Right cardiac atrium (tissue), 5 donors: ENCODE data around the gene SIVA1. TPM values are rescaled to one million over a fixed set of nuclear protein-coding genes. Genes with fewer than 3 reads are reported as not detected.

Experiments used
- ATAC-seq, 2 donors: fragments of 200-7000 bp; cut with Tn5 transposase; one replicate each; pipeline versions ENCODE4 v1.8.0 to v1.9.1; 2020; ENCODE audit warnings: moderate library complexity in 2 of 2, mild to moderate bottlenecking in 1 of 2
- DNase-seq, 3 donors: peaks; one replicate each; pipeline ENCODE4 v3.0.0-alpha.2; 2020
- H3K27ac ChIP-seq: one replicate; pipeline ENCODE4 v1.5.1; 2013; ENCODE audit warnings: mild to moderate bottlenecking, low read length, control low read depth, moderate library complexity
- H3K27me3 ChIP-seq: one replicate; pipeline ENCODE4 v1.6.1; 2013; ENCODE audit not compliant: control insufficient read depth, insufficient read depth
- H3K4me1 ChIP-seq: one replicate; pipeline ENCODE4 v1.6.1; 2013; ENCODE audit warnings: low read length; ENCODE audit not compliant: control insufficient read depth, insufficient read depth
- H3K4me3 ChIP-seq: one replicate; pipeline ENCODE4 v1.5.1; 2013; ENCODE audit warnings: low read length, control low read depth
- H3K9me3 ChIP-seq: one replicate; pipeline ENCODE4 v1.6.1; 2013; ENCODE audit warnings: low read length; ENCODE audit not compliant: control insufficient read depth
- WGBS: extraction: QIAGEN DNeasy Blood & Tissue Kit; methylation state at CpG from one replicate; pipeline ENCODE4 v1.1.7; 2013; 5-methylcytosine and 5-hydroxymethylcytosine counted together
- intact Hi-C, 4 donors: fragments of 100-400 bp; cut with DNase I; formaldehyde crosslinking; loops; one replicate each; pipeline versions ENCODE4 v1.11.0 to v1.14.0; 2022 to 2023
- polyA plus RNA-seq: library from polyadenylated mRNA; stranded (reverse); fragments of 200-250 nt; gene quantifications from one replicate; pipeline ENCODE4 v1.2.3, GENCODE V29; 2013
- total RNA-seq, 4 donors: library from RNA; stranded (reverse); fragmentation: NEBNext Ultra II Directional; extraction: Animal tissue kit (Norgen Biotek cat#: 25700); gene quantifications; one replicate each; pipeline ENCODE4 v1.2.1, GENCODE V29; 2021
- donor health status: healthy with polysubstance abuse.
- donor health status: DM: no; HTN: yes; CAD: no.
- donor health status: DM: no; HTN: no; CAD: no.
- donor health status: DM: no; HTN: yes; CAD: no; lungs with severe emphysema.
- donor health status: DM: yes; HTN: yes; CAD: no.

The SIVA1 gene
- total and polyA plus RNA-seq, 5 donors = 74.6 to 201 (median 85.1) TPM

DNA sequence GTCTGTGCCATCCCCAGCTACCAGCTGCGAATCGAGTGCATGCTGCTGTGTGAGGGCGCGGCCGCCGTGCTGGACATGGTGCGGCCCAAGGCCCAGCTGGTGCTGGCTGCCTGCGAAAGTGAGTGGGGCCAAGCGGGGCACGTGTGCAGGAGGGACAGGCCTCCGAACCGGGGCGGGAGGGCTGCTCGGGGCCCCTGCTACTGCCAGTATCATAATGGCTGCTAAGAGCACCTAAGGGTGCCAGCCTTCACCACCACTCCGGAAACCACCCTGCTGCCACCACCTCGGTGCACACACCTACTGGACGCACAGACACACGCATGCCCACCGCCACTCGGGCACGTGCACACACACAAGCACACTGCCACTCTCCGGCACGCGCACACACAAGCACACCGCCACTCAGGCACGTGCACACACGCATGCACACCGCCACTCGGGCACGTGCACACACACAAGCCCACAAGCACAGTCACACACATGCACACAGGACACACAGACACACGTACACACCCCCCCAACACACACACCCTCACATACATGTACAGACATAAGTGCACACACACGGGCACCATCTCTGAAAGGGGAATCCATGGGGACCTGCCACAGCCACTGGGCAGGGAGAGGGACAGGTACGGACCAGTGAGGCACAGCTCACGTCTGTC is 42.7 kb upstream of the SIVA1 start:
- Histone ChIP-seq H3K27me3 (no peaks in the 10 kb centered on the region), H3K4me3 (no peak overlapping the region), H3K27ac (no peak overlapping the region), H3K9me3 (no peaks in the 10 kb centered on the region), H3K4me1 (no peaks in the 10 kb centered on the region)
- intact Hi-C loops = no loop called here
- DNase-seq (no peak), ATAC-seq (no peak)
- 88% methylated on average over 34 of the region's 34 CpGs for WGBS

DNA sequence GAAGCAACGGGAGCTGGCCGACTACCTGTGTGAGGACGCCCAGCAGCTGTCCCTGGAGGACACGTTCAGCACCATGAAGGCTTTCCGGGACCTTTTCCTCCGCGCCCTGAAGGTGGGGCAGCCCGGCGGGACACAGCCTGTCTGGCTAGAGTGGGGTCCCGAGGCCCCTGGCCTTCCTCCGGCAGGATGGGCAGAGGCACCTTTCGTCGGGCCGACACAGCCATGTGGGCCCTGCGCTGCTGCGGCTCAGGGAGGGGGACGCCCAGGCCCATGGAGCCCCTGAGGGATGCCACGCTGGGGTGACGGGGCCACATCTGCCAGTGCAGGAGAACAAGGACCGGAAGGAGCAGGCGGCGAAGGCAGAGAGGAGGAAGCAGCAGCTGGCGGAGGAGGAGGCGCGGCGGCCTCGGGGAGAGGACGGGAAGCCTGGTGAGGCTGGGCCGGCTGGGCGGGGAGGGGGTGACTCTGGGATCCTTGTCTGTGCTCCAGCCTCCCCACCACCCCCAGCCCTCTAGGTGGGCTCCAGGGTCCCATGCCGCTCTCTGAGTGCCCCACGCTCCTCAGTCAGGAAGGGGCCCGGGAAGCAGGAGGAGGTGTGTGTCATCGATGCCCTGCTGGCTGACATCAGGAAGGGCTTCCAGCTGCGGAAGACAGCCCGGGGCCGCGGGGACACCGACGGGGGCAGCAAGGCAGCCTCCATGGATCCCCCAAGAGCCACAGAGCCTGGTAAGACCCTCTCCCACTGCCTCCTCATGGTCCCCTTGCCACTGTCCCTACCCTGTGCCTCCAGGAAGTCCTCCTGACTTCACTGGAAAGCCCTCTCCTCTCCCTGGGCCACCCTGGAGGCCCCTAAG is 39.8 kb upstream of the SIVA1 start:
- DNase-seq (no peak), ATAC-seq (no peak)
- Histone ChIP-seq H3K9me3 (no peaks in the 10 kb centered on the region), H3K27ac (no peak overlapping the region), H3K4me3 (no peak overlapping the region), H3K27me3 (no peaks in the 10 kb centered on the region), H3K4me1 (no peaks in the 10 kb centered on the region)
- intact Hi-C loops = no loop called here
- 90% methylated on average over 40 of the region's 40 CpGs for WGBS

DNA sequence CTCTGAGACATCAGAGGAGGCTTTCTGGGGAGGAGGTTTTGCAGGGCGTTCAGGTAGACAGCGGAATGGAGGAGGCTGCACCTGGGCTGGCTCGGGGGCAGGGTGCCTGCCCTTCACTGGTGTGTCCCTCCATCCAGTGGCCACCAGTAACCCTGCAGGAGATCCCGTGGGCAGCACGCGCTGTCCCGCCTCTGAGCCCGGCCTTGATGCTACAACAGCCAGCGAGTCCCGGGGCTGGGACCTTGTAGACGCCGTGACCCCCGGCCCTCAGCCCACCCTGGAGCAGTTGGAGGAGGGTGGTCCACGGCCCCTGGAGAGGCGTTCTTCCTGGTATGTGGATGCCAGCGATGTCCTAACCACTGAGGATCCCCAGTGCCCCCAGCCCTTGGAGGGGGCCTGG is 38.9 kb upstream of the SIVA1 start:
- Histone ChIP-seq H3K27ac (no peak overlapping the region), H3K4me3 (no peak overlapping the region), H3K4me1 (no peaks in the 10 kb centered on the region), H3K9me3 (no peaks in the 10 kb centered on the region), H3K27me3 (no peaks in the 10 kb centered on the region)
- ATAC-seq (no peak), DNase-seq (no peak)
- intact Hi-C loops = no loop called here
- WGBS = 94% methylated on average over 16 of the region's 16 CpGs

DNA sequence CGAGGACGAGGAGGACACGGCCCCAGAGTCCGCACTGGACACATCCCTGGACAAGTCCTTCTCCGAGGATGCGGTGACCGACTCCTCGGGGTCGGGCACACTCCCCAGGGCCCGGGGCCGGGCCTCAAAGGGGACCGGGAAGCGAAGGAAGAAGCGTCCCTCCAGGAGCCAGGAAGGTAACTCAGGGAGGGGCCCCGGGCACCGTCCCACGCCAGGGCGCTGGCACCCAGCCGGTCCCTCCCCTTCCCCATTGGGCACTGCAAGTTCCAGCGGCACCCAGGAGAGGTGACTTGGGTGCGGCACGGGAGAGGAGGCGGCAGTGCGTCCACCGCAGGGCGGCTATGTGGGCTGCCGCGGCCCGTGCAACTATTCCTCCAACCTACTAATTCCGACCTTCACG is 38.3 kb upstream of the SIVA1 start:
- Histone ChIP-seq H3K4me3 (no peak overlapping the region), H3K27ac (no peak overlapping the region), H3K27me3 (no peaks in the 10 kb centered on the region), H3K4me1 (no peaks in the 10 kb centered on the region), H3K9me3 (no peaks in the 10 kb centered on the region)
- no peak for DNase-seq
- intact Hi-C loops = no loop called here
- 96% methylated on average over 31 of the region's 31 CpGs for WGBS
- ATAC-seq = no peak

DNA sequence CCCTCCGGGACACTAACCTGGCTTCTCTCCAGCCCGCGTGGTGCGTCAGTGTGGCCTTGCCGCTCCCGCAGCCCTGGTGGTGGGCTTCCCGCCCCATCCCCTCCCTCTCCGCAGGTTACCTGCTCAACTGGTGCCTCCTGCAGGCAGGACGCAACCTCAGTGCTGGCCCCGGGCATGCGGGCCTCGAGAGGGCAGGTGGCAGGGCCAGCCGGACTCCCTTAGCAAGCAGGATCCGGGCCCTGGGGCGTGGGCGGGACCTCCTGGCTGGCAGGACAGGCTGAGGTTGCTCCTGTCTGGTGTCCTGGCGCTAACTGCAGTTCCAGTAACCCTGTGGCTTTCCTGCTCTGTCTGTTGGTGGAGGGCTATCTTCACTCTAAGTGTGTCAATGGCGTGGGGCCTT is 37.5 kb upstream of the SIVA1 start:
- 86% methylated on average over 18 of the region's 18 CpGs for whole genome bisulfite sequencing
- no peak for ATAC-seq

DNA sequence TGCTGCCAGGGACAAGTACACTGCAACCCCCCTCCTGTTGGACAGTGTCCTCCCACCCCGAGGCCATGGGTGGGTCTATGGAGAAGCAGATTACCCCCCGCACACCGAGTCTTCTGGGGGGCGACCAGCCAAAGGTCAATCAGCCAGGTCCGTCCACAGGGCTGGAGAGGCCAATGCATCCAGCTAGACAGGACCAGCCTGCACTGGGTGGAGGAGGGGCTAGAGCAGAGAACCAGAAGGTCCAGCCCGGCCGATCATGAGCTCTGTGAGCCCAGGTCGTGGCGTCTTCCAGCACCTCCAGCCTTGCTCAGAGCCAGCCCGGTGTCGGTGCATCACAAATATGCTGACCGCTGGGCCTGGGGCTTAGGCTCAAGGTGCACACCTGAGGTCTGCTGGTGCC is 37.1 kb upstream of the SIVA1 start:
- H3K9me3 ChIP-seq = no peaks in the 10 kb centered on the region
- no peak for DNase-seq
- H3K4me1 ChIP-seq = no peaks in the 10 kb centered on the region
- intact Hi-C loops = no loop called here
- H3K27ac ChIP-seq = no peak overlapping the region
- ATAC-seq = no peak
- no peak overlapping the region for H3K4me3 ChIP-seq
- no peaks in the 10 kb centered on the region for H3K27me3 ChIP-seq
- 91% methylated on average over 12 of the region's 12 CpGs for WGBS

More for the DNA sequence above, 37.5 kb upstream of the SIVA1 start:
- Histone ChIP-seq H3K27me3 (no peaks in the 10 kb centered on the region), H3K9me3 (no peaks in the 10 kb centered on the region), H3K4me1 (no peaks in the 10 kb centered on the region), H3K27ac (no peak overlapping the region), H3K4me3 (no peak overlapping the region)
- intact Hi-C loops = no loop called here
- no peak for DNase-seq

DNA sequence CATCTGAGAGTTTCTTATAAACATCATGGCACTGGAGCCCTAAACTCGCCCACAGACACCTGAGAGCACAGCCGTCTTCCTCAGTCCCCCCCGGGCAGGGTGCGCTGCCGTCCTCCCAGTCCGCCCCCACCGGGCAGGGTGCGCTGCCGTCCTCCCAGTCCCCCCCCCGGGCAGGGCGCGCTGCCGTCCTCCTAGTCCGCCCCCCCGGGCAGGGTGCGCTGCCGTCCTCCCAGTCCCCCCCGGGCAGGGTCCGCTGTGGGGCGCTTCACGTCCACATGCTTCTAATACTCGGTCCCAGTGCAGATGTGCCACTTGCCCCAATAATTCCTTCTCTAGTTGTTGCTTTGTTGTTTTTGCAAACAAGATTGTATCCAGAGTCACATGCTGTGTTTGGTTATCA is 35.8 kb upstream of the SIVA1 start:
- intact Hi-C loops = no loop called here
- Histone ChIP-seq H3K27me3 (no peaks in the 10 kb centered on the region), H3K4me1 (no peaks in the 10 kb centered on the region), H3K4me3 (no peak overlapping the region), H3K9me3 (no peaks in the 10 kb centered on the region), H3K27ac (no peak overlapping the region)
- WGBS = 86% methylated on average over 22 of the region's 22 CpGs
- no peak for ATAC-seq
- DNase-seq = no peak

DNA sequence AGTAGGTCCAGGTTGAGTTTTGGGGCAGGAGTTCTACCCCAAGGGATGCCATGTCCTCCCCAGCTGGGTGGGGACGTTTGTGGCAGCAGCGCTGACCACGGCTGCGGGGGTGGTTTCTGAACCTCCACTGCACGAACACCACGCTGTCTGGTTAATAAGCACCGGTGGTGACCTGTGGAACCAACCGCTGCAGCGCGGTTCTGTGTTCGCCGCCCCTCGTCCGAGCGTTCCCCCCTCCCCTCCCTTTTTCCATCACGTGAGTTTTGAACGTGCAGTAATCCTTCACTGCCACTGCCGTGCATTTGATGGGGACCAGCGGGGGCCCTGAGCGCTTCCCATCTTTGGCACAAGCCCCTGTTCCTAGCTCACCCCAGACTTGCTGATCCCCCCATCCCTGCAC is 35.3 kb upstream of the SIVA1 start:
- H3K9me3 ChIP-seq = no peaks in the 10 kb centered on the region
- intact Hi-C loops = no loop called here
- no peak overlapping the region for H3K4me3 ChIP-seq
- 52% methylated on average over 20 of the region's 20 CpGs for WGBS
- ATAC-seq (no peak), DNase-seq (no peak)
- no peaks in the 10 kb centered on the region for H3K27me3 ChIP-seq
- H3K4me1 ChIP-seq = no peaks in the 10 kb centered on the region
- no peak overlapping the region for H3K27ac ChIP-seq

DNA sequence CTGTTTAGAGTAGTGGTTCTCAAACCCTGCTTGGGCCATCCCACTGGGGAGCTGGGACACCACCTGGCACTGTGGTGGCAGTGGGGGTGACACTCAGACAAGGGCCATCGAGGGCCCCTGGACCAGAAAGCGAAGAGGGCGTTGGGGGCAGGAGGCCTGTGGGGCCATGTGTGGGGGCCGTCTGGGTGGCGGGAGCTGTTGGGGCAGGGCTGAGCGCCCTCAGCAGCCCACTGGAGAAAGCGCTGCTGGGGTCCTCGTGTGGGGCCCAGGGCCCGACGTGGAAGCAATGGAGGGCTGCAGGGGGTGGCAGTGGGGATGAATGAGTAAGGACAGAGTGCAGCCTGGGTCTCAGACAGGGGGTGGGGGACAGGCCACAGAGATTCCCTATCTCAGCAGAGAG is 34.8 kb upstream of the SIVA1 start:
- Histone ChIP-seq H3K27ac (no peak overlapping the region), H3K4me3 (no peak overlapping the region), H3K9me3 (no peaks in the 10 kb centered on the region), H3K4me1 (no peaks in the 10 kb centered on the region), H3K27me3 (no peaks in the 10 kb centered on the region)
- DNase-seq (no peak), ATAC-seq (no peak)
- 82% methylated on average over 10 of the region's 10 CpGs for WGBS
- intact Hi-C loops = no loop called here

DNA sequence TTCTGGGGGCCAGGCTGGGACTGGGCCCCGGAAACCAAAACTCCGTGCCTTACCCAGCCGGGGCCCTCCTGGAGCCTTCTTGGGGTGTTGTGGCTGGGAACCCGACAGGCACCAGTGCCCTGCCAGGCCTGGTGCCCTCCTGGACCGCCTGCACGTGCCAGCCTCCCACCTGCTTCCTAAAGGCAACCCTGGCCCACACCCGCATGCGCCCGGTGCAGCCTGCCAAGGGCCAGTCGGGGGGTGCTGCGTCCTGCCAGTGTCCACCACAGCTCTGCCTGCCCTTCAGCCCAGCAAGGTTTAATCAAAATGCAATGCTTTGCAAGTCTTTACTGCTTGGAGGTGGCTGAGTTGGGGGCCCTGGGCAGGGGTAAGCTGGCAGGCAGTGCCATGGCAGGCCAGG is 34.1 kb upstream of the SIVA1 start:
- Histone ChIP-seq H3K27ac (no peak overlapping the region), H3K4me1 (no peaks in the 10 kb centered on the region), H3K4me3 (no peak overlapping the region), H3K9me3 (no peaks in the 10 kb centered on the region), H3K27me3 (no peaks in the 10 kb centered on the region)
- intact Hi-C loops = no loop called here
- 62% methylated on average over 11 of the region's 11 CpGs for WGBS
- DNase-seq (no peak), ATAC-seq (no peak)

DNA sequence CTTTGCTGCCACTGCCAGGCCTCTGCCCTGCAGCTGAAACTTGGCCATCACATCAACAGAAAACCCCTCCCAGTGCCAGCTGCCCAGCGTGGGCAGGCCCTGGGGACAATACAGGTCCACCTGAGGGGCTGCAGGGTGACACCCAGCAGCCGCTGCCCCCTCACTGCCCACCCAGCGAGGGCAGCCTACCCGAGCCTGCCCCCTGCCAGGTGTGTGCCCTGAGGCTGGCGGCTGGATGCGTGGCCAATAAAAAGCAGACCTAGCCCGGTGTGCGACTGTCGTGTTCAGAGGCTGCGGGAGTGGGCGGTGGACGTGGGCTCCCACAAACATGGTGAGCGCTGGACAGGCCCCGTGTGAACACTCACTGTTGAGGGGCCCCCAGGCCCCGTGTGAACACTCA is 33.6 kb upstream of the SIVA1 start:
- Histone ChIP-seq H3K9me3 (no peaks in the 10 kb centered on the region), H3K4me3 (no peak overlapping the region), H3K27ac (no peak overlapping the region), H3K4me1 (no peaks in the 10 kb centered on the region), H3K27me3 (no peaks in the 10 kb centered on the region)
- intact Hi-C loops = no loop called here
- ATAC-seq = no peak
- no peak for DNase-seq
- WGBS = 89% methylated on average over 15 of the region's 15 CpGs
